Liver (tissue), 9 donors: ENCODE measurements around the gene ZCCHC4. TPM values are rescaled to one million over a fixed set of nuclear protein-coding genes. Genes with fewer than 3 reads are reported as not detected.

Source experiments
- DNase-seq: peaks from one replicate; pipeline ENCODE4 v3.0.0-alpha.2; 2017; ENCODE audit warnings: low spot score
- H3K27ac ChIP-seq, 2 donors: one replicate each; pipeline ENCODE4 v1.7.0; 2013; ENCODE audit warnings: inconsistent platforms in 2 of 2, low read length in 2 of 2, control low read depth in 1 of 2, low read depth in 1 of 2, mild to moderate bottlenecking in 1 of 2
- H3K27me3 ChIP-seq, 4 donors: one replicate each; pipeline versions ENCODE4 v1.6.1 to v1.7.0; 2013; ENCODE audit warnings: low read length in 3 of 4, inconsistent platforms in 1 of 4, mild to moderate bottlenecking in 1 of 4, moderate library complexity in 1 of 4; ENCODE audit not compliant: control insufficient read depth in 4 of 4, insufficient read depth in 4 of 4
- H3K36me3 ChIP-seq, 4 donors: one replicate each; pipeline versions ENCODE4 v1.6.1 to v1.7.0; 2013; ENCODE audit warnings: low read length in 3 of 4, mild to moderate bottlenecking in 3 of 4, low read depth in 1 of 4, moderate library complexity in 1 of 4; ENCODE audit not compliant: control insufficient read depth in 4 of 4, insufficient read depth in 3 of 4
- H3K4me1 ChIP-seq, 4 donors: one replicate each; pipeline versions ENCODE4 v1.6.1 to v1.7.0; 2013; ENCODE audit warnings: low read length in 3 of 4, mild to moderate bottlenecking in 3 of 4, moderate library complexity in 1 of 4; ENCODE audit not compliant: control insufficient read depth in 4 of 4, insufficient read depth in 4 of 4
- H3K4me3 ChIP-seq, 3 donors: one replicate each; pipeline versions ENCODE4 v1.6.1 to v1.7.0; 2013; ENCODE audit warnings: low read length in 3 of 3, control low read depth in 1 of 3, low read depth in 1 of 3, mild to moderate bottlenecking in 1 of 3
- H3K9ac ChIP-seq, 2 donors: one replicate each; pipeline ENCODE4 v1.7.0; 2013; ENCODE audit warnings: low read length in 2 of 2, mild to moderate bottlenecking in 2 of 2, moderate library complexity in 2 of 2, control low read depth in 1 of 2, low read depth in 1 of 2
- H3K9me3 ChIP-seq, 4 donors: one replicate each; pipeline versions ENCODE4 v1.6.1 to v1.7.0; 2013; ENCODE audit warnings: low read length in 3 of 4; ENCODE audit not compliant: control insufficient read depth in 4 of 4
- EGR1 ChIP-seq, 2 donors: IDR thresholded peaks; 2 replicates each; pipeline ENCODE4 v1.6.1; 2016 to 2018; ENCODE audit warnings: antibody characterized with exemption in 2 of 2, low read depth in 2 of 2
- FOXA1 ChIP-seq: IDR thresholded peaks from 2 replicates; pipeline ENCODE4 v1.6.1; 2016; ENCODE audit warnings: antibody characterized with exemption
- FOXA2 ChIP-seq: IDR thresholded peaks from 2 replicates; pipeline ENCODE4 v1.6.1; 2016; ENCODE audit warnings: antibody characterized with exemption
- GABPA ChIP-seq, 2 donors: IDR thresholded peaks in 1 of 2; conservative IDR thresholded peaks in 1 of 2; 2 replicates each; pipeline ENCODE4 v1.6.1; 2016; ENCODE audit warnings: antibody characterized with exemption in 2 of 2, mild to moderate bottlenecking in 1 of 2, moderate library complexity in 1 of 2
- HNF4A ChIP-seq, 2 donors: conservative IDR thresholded peaks; 2 replicates each; pipeline ENCODE4 v1.6.1; 2016; ENCODE audit warnings: antibody characterized with exemption in 2 of 2, mild to moderate bottlenecking in 2 of 2
- HNF4G ChIP-seq: IDR thresholded peaks from 2 replicates; pipeline ENCODE4 v1.6.1; 2016; ENCODE audit warnings: antibody characterized with exemption
- JUND ChIP-seq, 2 donors: IDR thresholded peaks; 2 replicates each; pipeline ENCODE4 v1.6.1; 2016; ENCODE audit warnings: antibody characterized with exemption in 2 of 2
- NR2F2 ChIP-seq: IDR thresholded peaks from 2 replicates; pipeline ENCODE4 v1.6.1; 2016; ENCODE audit warnings: antibody characterized with exemption
- RAD21 ChIP-seq, 2 donors: IDR thresholded peaks; 2 replicates each; pipeline ENCODE4 v1.6.1; 2016; ENCODE audit warnings: antibody characterized with exemption in 2 of 2, mild to moderate bottlenecking in 2 of 2
- RXRA ChIP-seq, 2 donors: IDR thresholded peaks; 2 replicates each; pipeline ENCODE4 v1.6.1; 2017 to 2018; ENCODE audit warnings: antibody characterized with exemption in 2 of 2, mild to moderate bottlenecking in 1 of 2
- SP1 ChIP-seq: IDR thresholded peaks from 2 replicates; pipeline ENCODE4 v1.6.1; 2018; ENCODE audit warnings: antibody characterized with exemption, mild to moderate bottlenecking
- TAF1 ChIP-seq: conservative IDR thresholded peaks from 2 replicates; pipeline ENCODE4 v1.6.1; 2016; ENCODE audit warnings: antibody characterized with exemption, mild to moderate bottlenecking
- YY1 ChIP-seq: IDR thresholded peaks from 2 replicates; pipeline ENCODE4 v1.6.1; 2016; ENCODE audit warnings: antibody characterized with exemption, mild to moderate bottlenecking
- WGBS: extraction: QIAGEN DNeasy Blood & Tissue Kit; methylation state at CpG from one replicate; pipeline ENCODE4 v1.1.7; 2013; 5-methylcytosine and 5-hydroxymethylcytosine counted together
- polyA plus RNA-seq, 2 donors: library from polyadenylated mRNA; stranded (reverse) in 1 of 2; unstranded in 1 of 2; fragments of 200-250 nt in 1 of 2; fragments of >200 nt in 1 of 2; fragmentation: Nextera tagmentation in 1 of 2; extraction: Ambion mirVana in 1 of 2; gene quantifications; one replicate each; pipeline versions ENCODE4 v1.2.1 to v1.2.3, GENCODE V29; 2013 to 2015
- total RNA-seq, 2 donors: library from RNA; depleted of rRNA; stranded (reverse); fragments of >200 nt; gene quantifications; one replicate each; pipeline ENCODE4 v1.2.3, GENCODE V29; 2014
- TF ChIP-seq, protein P1 (sequence below): fragments of 150-350 bp; IDR thresholded peaks from 2 replicates; pipeline ENCODE4 v1.5.1; 2017; ENCODE audit warnings: improper control_type of control experiment, low read depth, low read length; ENCODE audit not compliant: missing input control
- TF ChIP-seq, protein P2 (sequence below): IDR thresholded peaks from 2 replicates; pipeline ENCODE4 v1.6.1; 2016; ENCODE audit warnings: antibody characterized with exemption, mild to moderate bottlenecking
- TF ChIP-seq, protein P3 (sequence below): IDR thresholded peaks from 2 replicates; pipeline ENCODE4 v1.6.1; 2016; ENCODE audit warnings: antibody characterized with exemption
- TF ChIP-seq, protein P4 (sequence below): IDR thresholded peaks from 2 replicates; pipeline ENCODE4 v1.6.1; 2016; ENCODE audit warnings: antibody characterized with exemption
- TF ChIP-seq, protein P5 (sequence below): IDR thresholded peaks from 2 replicates; pipeline ENCODE4 v1.6.1; 2016; ENCODE audit warnings: antibody characterized with exemption
- donor health status: healthy.
- donor health status: healthy.
- donor health status: healthy.
- donor health status: healthy.
- donor health status: healthy.

Gene ZCCHC4
- total and polyA plus RNA-seq, 4 donors, result 2.1 to 7.4 (median 4.6) TPM

DNA sequence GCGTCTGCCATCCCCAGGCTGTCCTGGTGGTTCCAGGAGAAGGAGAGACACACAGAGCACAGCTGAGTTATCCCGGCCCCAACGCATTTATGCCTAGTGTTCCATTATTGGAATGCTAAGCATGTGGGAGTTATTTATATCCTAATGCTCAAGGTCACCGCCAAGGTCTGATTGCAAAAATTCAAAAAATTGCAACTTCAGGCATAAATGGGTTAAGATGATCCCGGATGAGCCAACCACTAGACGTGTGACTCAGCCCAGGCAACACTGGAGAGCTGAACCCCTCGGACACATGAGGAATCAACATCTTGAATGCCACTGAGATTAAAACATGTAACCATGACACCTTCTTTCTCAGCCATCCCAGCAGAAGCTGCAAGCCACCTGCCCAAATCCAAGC, 3.8 kb upstream of the ZCCHC4 start:
- H3K9ac ChIP-seq, result no peak overlapping the region
- H3K4me3 ChIP-seq, result no peak overlapping the region
- H3K27me3 ChIP-seq, result peaks cover 0 to 2% (median 0%) of the 10 kb centered on the region in 4 donors
- H3K36me3 ChIP-seq, result no peaks in the 10 kb centered on the region
- peaks cover 3 to 15% (median 7%) of the 10 kb centered on the region in 4 donors for H3K4me1 ChIP-seq
- TF ChIP-seq, protein P1, sequence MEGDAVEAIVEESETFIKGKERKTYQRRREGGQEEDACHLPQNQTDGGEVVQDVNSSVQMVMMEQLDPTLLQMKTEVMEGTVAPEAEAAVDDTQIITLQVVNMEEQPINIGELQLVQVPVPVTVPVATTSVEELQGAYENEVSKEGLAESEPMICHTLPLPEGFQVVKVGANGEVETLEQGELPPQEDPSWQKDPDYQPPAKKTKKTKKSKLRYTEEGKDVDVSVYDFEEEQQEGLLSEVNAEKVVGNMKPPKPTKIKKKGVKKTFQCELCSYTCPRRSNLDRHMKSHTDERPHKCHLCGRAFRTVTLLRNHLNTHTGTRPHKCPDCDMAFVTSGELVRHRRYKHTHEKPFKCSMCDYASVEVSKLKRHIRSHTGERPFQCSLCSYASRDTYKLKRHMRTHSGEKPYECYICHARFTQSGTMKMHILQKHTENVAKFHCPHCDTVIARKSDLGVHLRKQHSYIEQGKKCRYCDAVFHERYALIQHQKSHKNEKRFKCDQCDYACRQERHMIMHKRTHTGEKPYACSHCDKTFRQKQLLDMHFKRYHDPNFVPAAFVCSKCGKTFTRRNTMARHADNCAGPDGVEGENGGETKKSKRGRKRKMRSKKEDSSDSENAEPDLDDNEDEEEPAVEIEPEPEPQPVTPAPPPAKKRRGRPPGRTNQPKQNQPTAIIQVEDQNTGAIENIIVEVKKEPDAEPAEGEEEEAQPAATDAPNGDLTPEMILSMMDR, result no peak
- TF ChIP-seq EGR1 (IDR thresholded peaks at IDR 0.05; ENCODE audit: low read depth in 2 of 2) (no peak), HNF4G (no peak), NR2F2 (no peak), FOXA1 (no peak), JUND (IDR thresholded peaks at IDR 0.05) (no peak), HNF4A (conservative IDR thresholded peaks at IDR 0.05) (no peak), SP1 (no peak), TAF1 (no peak), FOXA2 (no peak), YY1 (no peak), RAD21 (IDR thresholded peaks at IDR 0.05) (no peak), GABPA (IDR thresholded peaks at IDR 0.05 in 1 of 2, conservative IDR thresholded peaks at IDR 0.05 in 1 of 2) (no peak), RXRA (IDR thresholded peaks at IDR 0.05) (no peak)
- TF ChIP-seq, protein P2, sequence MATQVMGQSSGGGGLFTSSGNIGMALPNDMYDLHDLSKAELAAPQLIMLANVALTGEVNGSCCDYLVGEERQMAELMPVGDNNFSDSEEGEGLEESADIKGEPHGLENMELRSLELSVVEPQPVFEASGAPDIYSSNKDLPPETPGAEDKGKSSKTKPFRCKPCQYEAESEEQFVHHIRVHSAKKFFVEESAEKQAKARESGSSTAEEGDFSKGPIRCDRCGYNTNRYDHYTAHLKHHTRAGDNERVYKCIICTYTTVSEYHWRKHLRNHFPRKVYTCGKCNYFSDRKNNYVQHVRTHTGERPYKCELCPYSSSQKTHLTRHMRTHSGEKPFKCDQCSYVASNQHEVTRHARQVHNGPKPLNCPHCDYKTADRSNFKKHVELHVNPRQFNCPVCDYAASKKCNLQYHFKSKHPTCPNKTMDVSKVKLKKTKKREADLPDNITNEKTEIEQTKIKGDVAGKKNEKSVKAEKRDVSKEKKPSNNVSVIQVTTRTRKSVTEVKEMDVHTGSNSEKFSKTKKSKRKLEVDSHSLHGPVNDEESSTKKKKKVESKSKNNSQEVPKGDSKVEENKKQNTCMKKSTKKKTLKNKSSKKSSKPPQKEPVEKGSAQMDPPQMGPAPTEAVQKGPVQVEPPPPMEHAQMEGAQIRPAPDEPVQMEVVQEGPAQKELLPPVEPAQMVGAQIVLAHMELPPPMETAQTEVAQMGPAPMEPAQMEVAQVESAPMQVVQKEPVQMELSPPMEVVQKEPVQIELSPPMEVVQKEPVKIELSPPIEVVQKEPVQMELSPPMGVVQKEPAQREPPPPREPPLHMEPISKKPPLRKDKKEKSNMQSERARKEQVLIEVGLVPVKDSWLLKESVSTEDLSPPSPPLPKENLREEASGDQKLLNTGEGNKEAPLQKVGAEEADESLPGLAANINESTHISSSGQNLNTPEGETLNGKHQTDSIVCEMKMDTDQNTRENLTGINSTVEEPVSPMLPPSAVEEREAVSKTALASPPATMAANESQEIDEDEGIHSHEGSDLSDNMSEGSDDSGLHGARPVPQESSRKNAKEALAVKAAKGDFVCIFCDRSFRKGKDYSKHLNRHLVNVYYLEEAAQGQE, result no peak
- TF ChIP-seq, protein P3, sequence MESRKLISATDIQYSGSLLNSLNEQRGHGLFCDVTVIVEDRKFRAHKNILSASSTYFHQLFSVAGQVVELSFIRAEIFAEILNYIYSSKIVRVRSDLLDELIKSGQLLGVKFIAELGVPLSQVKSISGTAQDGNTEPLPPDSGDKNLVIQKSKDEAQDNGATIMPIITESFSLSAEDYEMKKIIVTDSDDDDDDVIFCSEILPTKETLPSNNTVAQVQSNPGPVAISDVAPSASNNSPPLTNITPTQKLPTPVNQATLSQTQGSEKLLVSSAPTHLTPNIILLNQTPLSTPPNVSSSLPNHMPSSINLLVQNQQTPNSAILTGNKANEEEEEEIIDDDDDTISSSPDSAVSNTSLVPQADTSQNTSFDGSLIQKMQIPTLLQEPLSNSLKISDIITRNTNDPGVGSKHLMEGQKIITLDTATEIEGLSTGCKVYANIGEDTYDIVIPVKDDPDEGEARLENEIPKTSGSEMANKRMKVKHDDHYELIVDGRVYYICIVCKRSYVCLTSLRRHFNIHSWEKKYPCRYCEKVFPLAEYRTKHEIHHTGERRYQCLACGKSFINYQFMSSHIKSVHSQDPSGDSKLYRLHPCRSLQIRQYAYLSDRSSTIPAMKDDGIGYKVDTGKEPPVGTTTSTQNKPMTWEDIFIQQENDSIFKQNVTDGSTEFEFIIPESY, result no peak
- TF ChIP-seq, protein P4, sequence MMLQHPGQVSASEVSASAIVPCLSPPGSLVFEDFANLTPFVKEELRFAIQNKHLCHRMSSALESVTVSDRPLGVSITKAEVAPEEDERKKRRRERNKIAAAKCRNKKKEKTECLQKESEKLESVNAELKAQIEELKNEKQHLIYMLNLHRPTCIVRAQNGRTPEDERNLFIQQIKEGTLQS, result no peak
- TF ChIP-seq, protein P5, sequence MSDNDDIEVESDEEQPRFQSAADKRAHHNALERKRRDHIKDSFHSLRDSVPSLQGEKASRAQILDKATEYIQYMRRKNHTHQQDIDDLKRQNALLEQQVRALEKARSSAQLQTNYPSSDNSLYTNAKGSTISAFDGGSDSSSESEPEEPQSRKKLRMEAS, result no peak
- no peak for DNase-seq
- H3K9me3 ChIP-seq, result no peaks in the 10 kb centered on the region
- 79% methylated on average over 7 of the region's 7 CpGs for WGBS
- no peak overlapping the region for H3K27ac ChIP-seq
